K562 (cell line): ENCODE results near the gene PGP. TPM values are rescaled to one million over a fixed set of nuclear protein-coding genes. Genes with fewer than 3 reads are reported as not detected.

Experiments
- EHMT2 ChIP-seq: fragments of 450-650 bp; IDR thresholded peaks from 2 replicates; pipeline ENCODE4 v1.6.1; 2018; ENCODE audit warnings: antibody characterized with exemption
- ETS1 ChIP-seq: conservative IDR thresholded peaks from 2 replicates; pipeline ENCODE4 v1.6.1; 2011; ENCODE audit warnings: low read depth, mild to moderate bottlenecking, low read length; ENCODE audit not compliant: control insufficient read depth
- FIP1L1 ChIP-seq: fragments of 200-400 bp; formaldehyde crosslinking; IDR thresholded peaks from 2 replicates; pipeline ENCODE4 v1.6.1; 2018; ENCODE audit warnings: mild to moderate bottlenecking, low read depth, low read length; ENCODE audit not compliant: poor library complexity, severe bottlenecking
- HOXB6 ChIP-seq: fragments of 250-450 bp; sonication (Bioruptor Pico); IDR thresholded peaks from 2 replicates; pipeline ENCODE4 v1.5.1; 2022; ENCODE audit warnings: mild to moderate bottlenecking, borderline replicate concordance
- KLF16 ChIP-seq: IDR thresholded peaks from 2 replicates; pipeline ENCODE4 v1.6.1; 2016; ENCODE audit warnings: antibody characterized with exemption
- MTF1 ChIP-seq: fragments of 250-450 bp; sonication (Bioruptor Pico); IDR thresholded peaks from 2 replicates; pipeline ENCODE4 v1.9.0; 2021; ENCODE audit warnings: moderate library complexity, mild to moderate bottlenecking, inconsistent platforms, borderline replicate concordance
- NELFE ChIP-seq: IDR thresholded peaks from 2 replicates; pipeline ENCODE4 v1.6.1; 2011; ENCODE audit warnings: mild to moderate bottlenecking; ENCODE audit not compliant: insufficient read depth, insufficient read length
- POLR2B ChIP-seq: fragments of 450-650 bp; IDR thresholded peaks from 2 replicates; pipeline ENCODE4 v1.6.1; 2018; ENCODE audit warnings: low read depth; ENCODE audit not compliant: partially characterized antibody
- RBM25 ChIP-seq: fragments of 200-400 bp; formaldehyde crosslinking; IDR thresholded peaks from 2 replicates; pipeline ENCODE4 v1.6.1; 2018; ENCODE audit warnings: low read length, low read depth, moderate library complexity; ENCODE audit not compliant: severe bottlenecking
- SAFB ChIP-seq: fragments of 200-400 bp; formaldehyde crosslinking; IDR thresholded peaks from 2 replicates; pipeline ENCODE4 v1.6.1; 2017; ENCODE audit warnings: low read depth, low read length, borderline replicate concordance
- TAF9B ChIP-seq: fragments of 450-650 bp; IDR thresholded peaks from 2 replicates; pipeline ENCODE4 v1.6.1; 2018; ENCODE audit warnings: mild to moderate bottlenecking; ENCODE audit not compliant: partially characterized antibody
- TFAP4 ChIP-seq: sonication (generic); formaldehyde crosslinking; IDR thresholded peaks from 2 replicates; pipeline ENCODE4 v1.8.0; 2022; ENCODE audit warnings: missing genetic modification reagents, mild to moderate bottlenecking, moderate library complexity, borderline replicate concordance
- ZBTB40 ChIP-seq, 2 experiments: fragments of 450-650 bp in 1 of 2; sonication (generic) in 1 of 2; formaldehyde crosslinking in 1 of 2; IDR thresholded peaks; 2 replicates each; pipeline versions ENCODE4 v1.7.1 to v1.9.0; 2016 to 2022; ENCODE audit warnings: inconsistent platforms in 1 of 2, mild to moderate bottlenecking in 1 of 2, missing genetic modification reagents in 1 of 2
- ZNF12 ChIP-seq: sonication (generic); formaldehyde crosslinking; IDR thresholded peaks from 2 replicates; pipeline ENCODE4 v1.4.0; 2020; ENCODE audit warnings: mild to moderate bottlenecking, missing genetic modification reagents
- ZNF274 ChIP-seq: IDR thresholded peaks from 2 replicates; pipeline ENCODE4 v1.6.1; 2011; ENCODE audit warnings: low read depth, mild to moderate bottlenecking, low read length, moderate library complexity, borderline replicate concordance
- ZNF79 ChIP-seq: fragments of 250-450 bp; sonication (Bioruptor Pico); IDR thresholded peaks from 2 replicates; pipeline ENCODE4 v1.4.0; 2020; ENCODE audit warnings: low read depth, mild to moderate bottlenecking, moderate library complexity
- polyA plus RNA-seq, 8 experiments: library from polyadenylated mRNA; depleted of rRNA in 4 of 8; stranded (reverse) in 5 of 8; unstranded in 3 of 8; fragments of >200 nt; fragmentation: Nextera tagmentation in 2 of 8; fragmentation: Illumina TruSeq in 1 of 8; extraction: Ambion mirVana in 2 of 8; extraction: Trizol in 1 of 8; gene quantifications; 2 replicates each; pipeline versions ENCODE4 v1.2.1 to v1.2.3, GENCODE V29; 2011 to 2014; ENCODE audit warnings: inconsistent platforms in 1 of 8, missing spikeins in 1 of 8
- total RNA-seq, 7 experiments: library from RNA; depleted of rRNA in 6 of 7; stranded (reverse); fragments of >200 nt in 6 of 7; fragmentation: Illumina TruSeq in 2 of 7; extraction: Trizol in 2 of 7; gene quantifications; 2 replicates each; pipeline versions ENCODE4 v1.2.1 to v1.2.3, GENCODE V29; 2011 to 2021; ENCODE audit warnings: low replicate concordance in 1 of 7

PGP gene
- total and polyA plus RNA-seq, 9 of the 15 experiments (the other 6 are each of a cell fraction or from before 2014, with no cell fraction given) = 1.1 to 57.6 (median 19.6) TPM

DNA sequence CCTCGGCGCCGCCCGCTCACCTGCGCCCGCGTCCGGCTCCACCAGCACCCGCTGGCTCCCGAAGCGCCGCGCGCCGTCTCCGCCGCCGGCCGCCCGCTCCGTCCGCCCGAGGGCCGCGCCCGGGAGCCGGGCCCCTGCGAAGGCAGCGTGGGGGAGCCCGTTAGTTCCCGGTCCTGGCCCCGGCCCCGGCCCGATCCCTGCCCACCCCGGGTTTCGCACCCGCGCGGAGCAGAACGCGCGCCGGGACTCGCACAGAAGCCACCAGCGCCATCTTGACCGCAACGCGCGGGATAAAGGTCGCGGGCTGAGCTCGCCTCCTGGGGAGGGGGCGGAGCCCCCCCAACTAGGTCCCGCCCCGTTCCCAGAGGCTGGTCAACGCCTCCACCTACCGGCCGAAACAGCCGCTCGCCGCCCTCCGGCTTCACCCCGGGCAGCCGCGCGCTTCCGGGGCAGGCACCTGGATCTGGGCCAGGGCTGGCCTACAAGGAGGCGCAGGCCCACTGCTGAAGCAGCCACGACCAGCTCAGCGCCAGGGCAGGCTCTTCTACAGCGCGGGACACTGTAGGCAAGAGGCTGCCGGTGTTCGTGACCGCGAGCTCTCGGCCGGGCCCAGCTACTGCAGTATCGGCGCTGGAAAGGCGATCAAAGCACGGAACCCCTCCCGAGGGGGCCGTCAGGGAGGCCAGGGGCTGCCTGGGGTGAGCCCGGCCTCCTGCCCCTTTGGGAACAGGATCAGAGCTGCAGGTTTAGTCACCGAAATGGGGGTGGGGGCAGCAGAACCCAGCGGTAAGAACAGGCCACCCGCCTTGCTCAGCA is 36.9 kb upstream of the PGP start, which contains the start of gene ECI1 (continued):
- TF ChIP-seq ETS1 (peak; percentile 68), MTF1 (CRISPR knock-in tag) (no peak), TAF9B (no peak), NELFE (no peak), FIP1L1 (peak; percentile 97), KLF16 (peak; percentile 81), EHMT2 (no peak), TFAP4 (CRISPR knock-in tag) (peak; percentile 92), POLR2B (peak; percentile 62), ZNF79 (CRISPR knock-in tag) (no peak), SAFB (0 out of 2 replicates have a peak, but pooled peaks have one; percentile 64), ZBTB40 (IDR thresholded peaks at IDR 0.05) (no peak; the same call in 1 of the 2 replicates), ZBTB40 (CRISPR knock-in tag; IDR thresholded peaks at IDR 0.05) (no peak), ZNF12 (no peak), RBM25 (no peak), HOXB6 (CRISPR knock-in tag) (no peak; the same call in 1 of the 2 replicates), ZNF274 (no peak)
